T-helper 2 cell treated with Interferon-gamma antibody and Interleukin-4, amounts not matched to agents 100 ng/mL and 5 ng/mL, for 36 hours (primary cell): ENCODE measurements around the gene MRPL46. TPM values are rescaled to one million over a fixed set of nuclear protein-coding genes. Genes with fewer than 3 reads are reported as not detected.

Experiments
- intact Hi-C: fragments of 100-400 bp; cut with micrococcal nuclease; formaldehyde crosslinking; loops from one replicate; pipeline ENCODE4 v1.15.1; 2023
- total RNA-seq: library from RNA; stranded (reverse); gene quantifications from 2 replicates; pipeline ENCODE4 v1.2.3, GENCODE V29; 2022

The MRPL46 gene
- 28.2 and 32.8 TPM in 2 replicates for total RNA-seq

DNA sequence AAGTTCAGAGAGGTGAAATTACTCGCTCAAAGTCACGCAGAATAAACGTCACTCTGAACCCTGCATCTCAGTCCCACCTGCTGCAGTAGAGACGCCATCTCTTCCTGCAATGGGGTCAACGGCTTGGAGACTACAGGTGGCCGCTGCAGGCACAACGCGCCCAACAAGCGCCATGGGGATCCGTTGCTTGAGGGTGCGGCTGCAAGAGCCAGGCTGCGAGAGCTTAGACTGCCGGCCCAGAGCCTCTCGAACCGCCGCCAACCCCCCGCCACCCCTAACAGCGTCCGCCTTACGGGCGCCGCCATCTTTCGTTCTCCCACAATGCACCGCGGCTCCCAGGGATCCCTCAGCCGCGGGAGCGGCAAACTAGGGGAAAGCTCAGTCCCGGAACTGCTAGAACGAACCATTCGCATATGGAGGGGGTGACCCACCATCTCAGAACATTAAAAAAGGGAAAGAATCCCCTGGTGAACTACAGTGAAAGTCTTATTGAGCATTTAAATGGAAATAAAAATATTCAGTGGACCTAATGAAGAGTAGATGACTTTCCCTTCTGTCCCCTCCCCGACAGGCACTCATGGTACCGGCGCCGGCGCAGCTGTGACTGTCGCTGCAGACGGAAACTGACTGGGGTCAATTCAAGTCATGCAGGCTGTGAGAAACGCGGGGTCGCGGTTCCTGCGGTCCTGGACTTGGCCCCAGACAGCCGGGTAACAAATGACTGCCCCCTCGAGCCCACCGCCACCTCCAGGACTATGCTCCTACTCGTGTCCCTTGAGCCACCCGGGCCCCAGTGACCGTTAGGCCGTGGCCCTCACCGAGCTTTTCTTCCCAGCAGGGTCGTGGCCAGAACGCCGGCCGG lies at the start of gene MRPL46, which contains the start of gene MRPS11:
Gene MRPL46 (minus strand): TSS at position 316 of the 862 bp plus-strand sequence. CDS start 11 bp downstream, at position 305.
Gene MRPS11 (plus strand): TSS at position 636 of the 862 bp plus-strand sequence. CDS start 10 bp downstream, at position 646.
- intact Hi-C loops: loop anchor here (1.0 to 10.0 kb wide), 4 partner anchors 79 to 427 kb away; partner anchors contain the start of genes AEN, DET1 and HAPLN3

GRCh38 chr15:88513195-88513594 lies 46.0 kb upstream of the MRPL46 start:
- intact Hi-C loops: no loop called here

- intact Hi-C loops: no loop called here
These were observed 45.4 kb upstream of the MRPL46 start for GRCh38 chr15:88512601-88513000.

DNA sequence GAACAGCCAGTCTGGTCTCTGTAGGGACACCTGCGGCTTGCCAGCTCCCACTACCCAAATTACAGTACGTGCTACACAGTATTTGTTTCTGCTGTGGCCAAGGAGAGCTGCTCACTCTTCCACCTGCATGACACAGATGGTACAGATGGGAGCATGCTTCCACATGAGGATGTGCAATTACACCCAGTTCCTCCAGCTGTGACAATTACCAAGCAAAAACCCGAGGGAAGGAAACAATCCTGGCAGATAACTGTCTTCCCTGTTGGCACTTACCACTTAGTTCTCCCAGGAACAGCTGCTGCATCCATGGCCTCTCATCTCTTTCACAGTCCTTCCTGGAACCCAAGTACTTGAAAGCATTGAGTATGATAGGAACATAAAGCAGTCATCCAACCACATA lies 44.9 kb upstream of the MRPL46 start:
- intact Hi-C loops: no loop called here

GRCh38 chr15:88511161-88511560 lies 44.0 kb upstream of the MRPL46 start:
- intact Hi-C loops: no loop called here

DNA sequence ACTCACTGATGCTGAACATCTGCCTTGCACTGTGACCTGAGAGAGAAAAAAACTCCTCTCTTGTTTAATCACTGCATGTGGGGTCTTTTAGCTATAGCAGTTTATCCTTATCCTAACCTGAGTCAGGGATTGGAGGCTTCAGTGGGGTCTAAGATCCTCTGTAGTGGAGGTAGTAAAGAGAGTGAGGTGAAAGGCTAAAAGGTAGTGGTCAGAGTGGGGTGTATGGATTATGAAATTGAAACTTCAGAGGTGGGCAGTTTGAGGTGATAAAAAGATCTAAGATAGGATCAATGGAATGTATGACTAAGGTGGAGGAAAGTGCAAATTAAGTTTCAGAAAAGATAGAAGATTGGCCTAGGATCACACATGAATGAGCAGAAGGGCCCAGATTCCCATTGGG lies 42.8 kb upstream of the MRPL46 start:
- intact Hi-C loops: no loop called here

DNA sequence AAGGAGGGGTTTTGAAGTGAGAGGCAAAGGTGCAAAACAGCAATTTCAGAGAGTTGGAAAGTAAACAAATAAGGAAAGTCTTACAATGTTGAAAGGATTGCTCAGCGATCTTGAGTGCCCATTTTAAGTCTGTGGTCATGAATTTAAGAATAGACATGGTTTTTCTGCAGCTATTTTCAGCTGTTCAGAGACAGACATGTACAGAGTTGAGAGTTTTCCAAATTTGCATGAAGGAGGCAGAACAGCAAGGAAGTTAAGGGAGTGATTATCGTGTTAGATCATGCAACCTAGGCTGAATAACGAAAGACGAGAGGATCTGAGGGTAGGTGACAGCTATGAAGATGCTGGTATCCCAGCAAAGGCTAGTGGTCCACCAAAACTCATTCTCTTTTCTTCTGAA lies 42.1 kb upstream of the MRPL46 start:
- intact Hi-C loops: no loop called here

GRCh38 chr15:88506628-88507027 lies 39.4 kb upstream of the MRPL46 start:
- intact Hi-C loops: no loop called here

- intact Hi-C loops: no loop called here
These were observed 38.5 kb upstream of the MRPL46 start for GRCh38 chr15:88505721-88506120.

- intact Hi-C loops: no loop called here
These were observed 37.3 kb upstream of the MRPL46 start for GRCh38 chr15:88504445-88504844.

- intact Hi-C loops: no loop called here
These were observed 31.8 kb upstream of the MRPL46 start for GRCh38 chr15:88498996-88499395.

- intact Hi-C loops: no loop called here
These were observed 30.0 kb upstream of the MRPL46 start for GRCh38 chr15:88497109-88497765.

DNA sequence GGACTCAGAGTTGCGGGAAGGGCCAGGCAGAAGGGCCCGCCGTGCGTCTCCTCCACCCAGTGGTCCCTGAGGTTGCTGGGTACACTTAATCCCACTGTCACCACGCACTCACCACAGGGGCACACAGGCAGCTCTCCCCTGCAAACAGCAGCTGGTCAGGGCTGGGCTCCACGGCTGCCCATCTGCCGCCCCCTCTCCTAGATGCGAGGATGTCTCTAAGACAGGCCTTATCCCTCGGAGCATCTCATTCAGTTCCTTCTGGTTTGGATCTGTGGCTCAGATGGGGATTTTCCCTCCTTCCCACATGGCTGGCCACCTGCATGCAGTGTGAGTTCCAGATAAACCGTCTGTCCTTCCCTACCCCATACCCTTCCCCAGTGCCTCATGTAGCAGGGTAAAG lies 26.7 kb upstream of the MRPL46 start:
- intact Hi-C loops: no loop called here

DNA sequence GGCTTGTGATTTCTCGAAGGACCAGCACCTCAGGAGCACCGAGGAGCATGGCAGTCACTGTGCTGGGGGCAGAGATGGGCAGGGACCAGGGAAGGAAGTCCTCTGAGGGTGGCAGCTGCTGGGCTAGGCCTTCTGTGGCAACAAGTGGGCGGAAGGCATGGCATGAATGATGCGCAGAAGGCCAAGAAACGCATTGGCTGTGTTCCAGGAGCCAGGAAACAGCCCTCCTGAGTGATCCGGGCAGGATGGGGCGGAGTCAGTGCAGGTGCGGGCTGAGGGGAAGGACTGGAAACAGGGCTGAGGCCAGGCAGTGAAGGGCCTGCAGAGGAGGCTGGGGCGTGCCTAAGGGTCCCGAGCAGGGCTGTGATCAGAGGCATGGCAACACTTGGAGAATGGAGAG lies 24.0 kb upstream of the MRPL46 start:
- intact Hi-C loops: no loop called here

DNA sequence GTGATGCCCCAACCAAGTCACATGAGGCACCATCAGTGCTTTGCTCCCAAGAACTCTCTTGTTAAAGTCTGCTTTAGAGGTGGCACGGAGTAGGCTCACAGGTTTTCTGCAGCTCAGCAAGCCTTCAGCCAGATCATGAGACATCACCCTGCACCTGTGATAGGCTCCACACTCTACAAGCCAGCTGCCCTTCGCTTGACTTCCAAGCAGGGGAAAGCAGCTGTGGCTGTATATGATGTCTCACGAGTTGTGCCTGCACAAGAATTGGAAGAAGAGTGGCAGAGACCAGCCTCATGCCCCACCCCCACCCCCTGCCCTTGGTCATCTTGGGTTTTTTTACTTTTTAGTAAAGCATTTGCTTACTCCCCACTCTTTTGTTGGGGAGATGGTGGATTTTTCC lies 22.8 kb upstream of the MRPL46 start:
- intact Hi-C loops: no loop called here

DNA sequence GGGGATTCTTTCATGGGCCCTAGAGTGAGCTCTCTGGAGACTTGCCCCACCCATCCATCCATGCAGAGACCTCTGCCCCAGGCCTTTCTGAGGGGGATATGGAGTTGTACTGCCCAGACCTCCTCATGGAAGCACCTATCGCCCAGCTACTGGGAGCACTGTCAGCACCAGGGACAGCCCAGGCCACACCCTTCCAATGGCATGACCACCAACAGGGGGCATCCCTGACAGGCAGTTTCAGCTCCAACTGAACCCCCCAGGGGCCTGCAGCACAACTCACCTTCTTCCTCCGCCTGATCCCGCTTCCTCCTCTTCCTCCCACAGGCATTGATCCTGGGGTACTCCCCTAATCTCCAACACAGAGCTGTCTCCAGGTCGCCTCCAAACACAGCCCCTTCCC lies 22.1 kb upstream of the MRPL46 start:
- intact Hi-C loops: no loop called here

DNA sequence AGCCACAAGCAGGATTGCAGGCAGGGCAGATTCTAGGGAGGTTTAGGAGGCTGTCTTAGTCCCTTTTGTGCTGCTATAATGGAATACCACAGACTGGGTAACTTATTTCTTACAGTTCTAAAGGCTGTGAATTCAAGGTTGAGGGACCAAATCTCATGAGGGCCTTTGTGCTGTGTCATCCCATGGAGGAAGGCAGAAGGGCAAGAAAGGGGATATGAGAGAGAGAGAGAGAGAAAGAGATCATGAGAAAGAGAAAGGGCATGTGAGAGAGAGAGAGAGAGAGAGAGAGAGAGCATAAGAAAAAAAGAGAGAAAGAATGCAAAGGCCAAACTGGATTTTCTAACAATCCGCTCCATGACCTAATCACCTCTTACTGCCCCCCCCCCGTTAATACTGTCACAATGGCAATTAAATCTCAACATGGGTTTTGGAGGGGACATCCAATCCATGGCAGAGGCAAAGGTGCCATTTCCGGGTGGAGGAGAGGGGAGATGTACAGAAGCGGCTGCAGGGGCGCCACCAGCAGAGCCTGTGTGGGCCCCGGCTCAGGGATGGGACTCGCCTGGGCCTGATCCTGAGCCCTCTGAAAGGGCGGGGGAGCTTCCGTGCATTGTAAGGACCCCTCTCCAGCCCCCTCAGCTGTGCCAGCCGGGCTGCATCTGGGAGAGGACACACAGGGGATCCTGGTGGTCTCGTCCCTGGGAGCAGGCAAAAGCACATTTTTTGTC lies 20.8 kb upstream of the MRPL46 start:
- intact Hi-C loops: no loop called here

DNA sequence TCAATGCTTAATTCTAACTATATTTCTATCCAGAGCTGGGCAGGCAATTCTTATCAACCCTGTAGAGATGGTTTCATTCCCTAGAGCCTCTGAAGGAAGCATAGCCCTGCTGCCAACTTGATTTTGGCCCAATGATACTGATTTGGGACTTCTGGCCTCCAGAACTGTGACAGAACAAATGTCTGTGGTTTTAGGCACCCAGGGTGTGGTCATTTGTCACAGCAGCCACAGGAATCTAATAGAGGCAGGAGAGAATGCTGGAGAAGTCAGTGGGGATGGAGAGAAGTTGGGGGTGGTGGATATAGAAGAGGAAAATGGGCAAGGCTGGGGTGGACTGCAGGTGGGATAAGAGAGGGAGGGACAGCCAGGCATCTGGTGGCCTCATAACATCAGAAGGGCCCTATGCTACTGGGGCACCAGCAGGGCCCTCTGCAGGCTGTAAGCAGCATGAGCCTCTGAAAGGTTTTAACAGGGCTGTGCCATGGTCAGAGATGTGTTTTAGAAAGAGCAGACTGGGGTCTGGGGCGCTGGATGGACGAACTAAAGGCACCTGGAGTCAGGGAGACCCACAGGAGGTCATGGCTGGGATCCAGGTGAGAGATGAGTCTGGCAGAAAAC lies 20.1 kb upstream of the MRPL46 start:
- intact Hi-C loops: no loop called here

DNA sequence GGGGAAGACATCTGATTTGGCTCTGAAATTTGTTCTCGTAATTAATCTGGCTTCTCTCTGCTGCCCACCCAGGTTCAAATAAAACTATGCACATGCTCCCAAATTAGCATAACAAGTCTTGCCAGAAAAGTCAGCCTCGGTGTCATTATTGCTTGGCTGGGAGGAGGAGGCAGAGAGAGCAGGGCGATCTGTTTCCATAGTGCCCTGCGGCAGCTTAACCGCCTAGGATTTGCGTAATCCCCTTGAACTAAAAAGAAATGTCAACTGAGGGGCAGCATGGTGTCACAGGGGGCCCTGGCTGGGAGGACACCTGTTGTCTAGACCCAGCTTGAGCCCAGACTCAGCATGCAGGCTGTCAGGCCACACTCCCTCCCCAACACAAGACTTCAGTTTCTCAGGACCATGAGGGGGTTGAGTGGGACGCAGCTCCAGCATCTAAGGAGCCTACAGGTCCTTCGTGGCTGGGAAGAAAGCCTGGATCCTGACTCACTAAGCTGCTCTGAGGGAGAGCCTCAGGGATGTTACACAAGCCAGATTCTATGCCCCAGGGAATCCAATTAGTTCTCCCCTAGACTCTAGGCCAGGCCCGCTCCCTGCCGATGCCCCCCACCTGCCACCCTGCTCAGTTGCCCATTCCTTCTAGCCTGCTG lies 17.6 kb upstream of the MRPL46 start:
- intact Hi-C loops: no loop called here

DNA sequence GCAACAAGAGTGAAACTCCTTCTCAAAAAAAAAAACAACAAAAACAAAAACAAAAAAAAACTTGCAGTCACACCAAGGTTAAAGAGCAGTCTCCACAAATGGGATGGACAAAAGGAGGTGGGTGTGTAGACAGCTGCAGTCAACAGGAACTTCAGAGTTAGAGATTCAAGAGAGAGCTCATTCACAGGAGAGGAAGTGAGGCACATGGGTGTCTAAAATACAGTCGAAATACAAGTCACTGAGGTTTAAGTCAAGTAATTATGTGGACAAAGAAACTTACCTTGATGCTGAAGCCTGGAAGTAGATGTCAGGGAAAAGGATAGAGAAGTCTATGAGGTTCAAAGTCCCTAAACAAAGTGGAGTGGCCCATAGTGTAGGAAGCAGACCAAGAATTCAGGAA lies 15.1 kb upstream of the MRPL46 start:
- intact Hi-C loops: no loop called here

DNA sequence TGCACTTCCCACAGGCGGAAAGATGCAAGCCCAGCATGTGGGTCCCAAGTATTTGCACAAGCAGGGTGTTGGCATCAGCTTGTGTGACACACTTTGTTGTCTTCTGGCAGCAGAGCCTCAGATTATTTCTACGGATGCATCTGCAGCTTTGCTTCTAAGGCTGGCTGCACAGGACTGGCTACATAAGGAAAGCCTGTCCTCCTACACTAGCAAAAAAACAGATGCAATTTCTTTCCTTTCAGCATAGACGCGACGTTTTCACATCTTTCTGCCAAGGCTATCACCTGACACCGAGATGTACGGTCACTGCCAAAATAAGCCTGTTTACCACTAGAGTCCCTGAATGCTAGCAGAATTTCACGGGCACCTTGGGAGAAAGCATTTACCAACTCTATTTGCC lies 13.8 kb upstream of the MRPL46 start:
- intact Hi-C loops: no loop called here
